ENCODE results near the gene DHX15.

DHX15 gene

DNA sequence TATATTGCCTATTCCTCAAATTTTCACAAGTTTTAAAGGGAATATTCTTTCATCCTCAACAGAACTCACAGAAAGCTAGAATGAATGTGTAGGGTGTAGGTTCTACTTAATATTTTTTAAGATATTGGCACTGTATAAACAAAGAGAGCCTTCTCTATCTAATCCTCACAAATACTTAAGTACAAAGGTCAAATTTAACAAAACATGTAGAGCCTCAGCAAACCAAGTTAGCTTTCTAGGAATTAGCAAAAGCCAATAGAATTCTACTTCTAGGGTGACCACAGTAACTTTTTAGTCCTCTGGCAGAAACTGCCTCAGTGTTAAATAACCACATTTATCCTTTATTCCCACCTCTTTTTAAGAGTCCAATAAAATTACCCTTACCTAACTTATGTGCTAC is 19.3 kb downstream of the DHX15 start:
- Histone ChIP-seq H3F3A (ENCODE audit: control insufficient read depth, insufficient read depth) (peaks cover 6% of the 10 kb centered on the region), H3K36me3 (ENCODE audit: control insufficient read depth, low read length) (peaks cover 97% of the 10 kb centered on the region)

DNA sequence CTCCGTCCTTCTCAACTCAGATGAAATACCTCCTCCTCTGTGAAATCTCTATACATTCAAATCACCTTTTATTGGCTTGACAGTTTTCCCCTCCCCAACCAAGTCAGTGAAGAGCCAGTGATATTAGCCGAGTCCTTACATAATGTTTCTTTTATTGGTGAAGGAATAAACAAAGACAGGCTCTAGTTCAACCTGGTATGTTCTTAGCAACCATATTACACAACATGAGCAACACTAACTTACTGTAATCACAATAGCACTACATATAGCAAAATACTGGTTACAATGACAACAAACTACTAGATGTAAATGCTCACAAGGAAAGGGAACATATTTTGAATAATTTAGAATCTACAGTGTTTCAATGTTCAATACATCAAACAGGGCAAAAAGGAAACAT is 19.9 kb downstream of the DHX15 start:
- peaks cover 6% of the 10 kb centered on the region for H3F3A ChIP-seq (ENCODE audit: control insufficient read depth, insufficient read depth)
- no peak overlapping the region for H3K27ac ChIP-seq (ENCODE audit: low read depth, low read length)
- no peaks in the 10 kb centered on the region for H3K9me3 ChIP-seq (ENCODE audit: control insufficient read depth, insufficient read depth, low read length)
- H3K4me2 ChIP-seq (ENCODE audit: low read length), result no peak overlapping the region
- TF ChIP-seq EZH2phosphoT487 (IDR thresholded peaks at IDR 0.05; ENCODE audit: borderline replicate concordance, low read length), result no peak
- TF ChIP-seq, protein P1, sequence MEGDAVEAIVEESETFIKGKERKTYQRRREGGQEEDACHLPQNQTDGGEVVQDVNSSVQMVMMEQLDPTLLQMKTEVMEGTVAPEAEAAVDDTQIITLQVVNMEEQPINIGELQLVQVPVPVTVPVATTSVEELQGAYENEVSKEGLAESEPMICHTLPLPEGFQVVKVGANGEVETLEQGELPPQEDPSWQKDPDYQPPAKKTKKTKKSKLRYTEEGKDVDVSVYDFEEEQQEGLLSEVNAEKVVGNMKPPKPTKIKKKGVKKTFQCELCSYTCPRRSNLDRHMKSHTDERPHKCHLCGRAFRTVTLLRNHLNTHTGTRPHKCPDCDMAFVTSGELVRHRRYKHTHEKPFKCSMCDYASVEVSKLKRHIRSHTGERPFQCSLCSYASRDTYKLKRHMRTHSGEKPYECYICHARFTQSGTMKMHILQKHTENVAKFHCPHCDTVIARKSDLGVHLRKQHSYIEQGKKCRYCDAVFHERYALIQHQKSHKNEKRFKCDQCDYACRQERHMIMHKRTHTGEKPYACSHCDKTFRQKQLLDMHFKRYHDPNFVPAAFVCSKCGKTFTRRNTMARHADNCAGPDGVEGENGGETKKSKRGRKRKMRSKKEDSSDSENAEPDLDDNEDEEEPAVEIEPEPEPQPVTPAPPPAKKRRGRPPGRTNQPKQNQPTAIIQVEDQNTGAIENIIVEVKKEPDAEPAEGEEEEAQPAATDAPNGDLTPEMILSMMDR (IDR thresholded peaks at IDR 0.05; ENCODE audit: low read depth, low read length, poor library complexity, severe bottlenecking), result no peak
- H3K36me3 ChIP-seq (ENCODE audit: control insufficient read depth, low read length), result peaks cover 96% of the 10 kb centered on the region
- H3K79me2 ChIP-seq (ENCODE audit: control insufficient read depth, low read length), result peaks cover 100% of the 10 kb centered on the region
- no peaks in the 10 kb centered on the region for H3K27me3 ChIP-seq (ENCODE audit: control insufficient read depth, low read length)
- H3K4me3 ChIP-seq (ENCODE audit: low read length), result no peak overlapping the region
- H4K20me1 ChIP-seq (ENCODE audit: control insufficient read depth, insufficient read depth, low read depth, low read length), result peaks cover 62% of the 10 kb centered on the region
- no peaks in the 10 kb centered on the region for H3K9me2 ChIP-seq (replicated peaks; ENCODE audit: control insufficient read depth, low read length)
- H3K4me1 ChIP-seq (ENCODE audit: control insufficient read depth, low read length), result peaks cover 17% of the 10 kb centered on the region

More for the DNA sequence above, 19.3 kb downstream of the DHX15 start:
- Histone ChIP-seq H3K27ac (ENCODE audit: low read depth, low read length) (no peak overlapping the region), H3K79me2 (ENCODE audit: control insufficient read depth, low read length) (peaks cover 100% of the 10 kb centered on the region), H3K4me2 (ENCODE audit: low read length) (no peak overlapping the region), H4K20me1 (ENCODE audit: control insufficient read depth, insufficient read depth, low read depth, low read length) (peaks cover 63% of the 10 kb centered on the region), H3K9me3 (ENCODE audit: control insufficient read depth, insufficient read depth, low read length) (no peaks in the 10 kb centered on the region), H3K4me1 (ENCODE audit: control insufficient read depth, low read length) (peaks cover 12% of the 10 kb centered on the region), H3K4me3 (ENCODE audit: low read length) (no peak overlapping the region), H3K9me2 (replicated peaks; ENCODE audit: control insufficient read depth, low read length) (no peaks in the 10 kb centered on the region), H3K27me3 (ENCODE audit: control insufficient read depth, low read length) (no peaks in the 10 kb centered on the region)
- TF ChIP-seq EZH2phosphoT487 (IDR thresholded peaks at IDR 0.05; ENCODE audit: borderline replicate concordance, low read length), result no peak
- TF ChIP-seq, protein P1 (IDR thresholded peaks at IDR 0.05; ENCODE audit: low read depth, low read length, poor library complexity, severe bottlenecking), result no peak

DNA sequence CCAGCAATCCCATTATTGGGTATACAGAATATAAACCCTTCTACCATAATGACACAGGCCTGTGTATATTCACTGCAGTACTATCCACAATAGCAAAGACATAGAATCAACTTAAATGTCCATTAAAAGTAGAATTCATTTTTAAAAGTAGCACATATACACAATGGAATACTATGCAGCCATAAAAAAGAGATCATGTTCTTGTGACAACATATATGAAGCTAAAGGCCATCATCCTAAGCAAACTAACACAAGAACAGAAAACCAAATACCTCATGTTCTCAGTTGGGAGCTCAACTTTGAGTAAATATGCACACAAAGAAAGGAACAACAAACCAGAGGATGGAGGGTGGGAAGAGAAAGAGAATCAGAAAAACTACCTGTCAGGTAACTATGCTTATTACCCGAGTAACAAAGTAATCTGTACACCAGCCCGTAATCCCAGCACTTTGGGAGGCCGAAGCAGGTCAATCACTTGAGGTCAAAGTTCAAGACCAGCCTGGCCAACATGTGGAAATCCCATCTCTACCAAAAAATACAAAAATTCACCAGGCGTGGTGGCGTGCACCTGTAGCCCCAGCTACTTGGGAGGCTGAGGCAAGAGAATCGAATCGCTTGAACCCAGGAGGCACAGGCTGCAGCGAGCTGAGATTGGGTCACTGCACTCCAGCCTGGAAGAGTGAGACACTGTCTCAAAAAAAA is 22.8 kb downstream of the DHX15 start:
- H3F3A ChIP-seq (ENCODE audit: control insufficient read depth, insufficient read depth), result peaks cover 9% of the 10 kb centered on the region
- peaks cover 32% of the 10 kb centered on the region for H3K4me1 ChIP-seq (ENCODE audit: control insufficient read depth, low read length)
- no peak overlapping the region for H3K27ac ChIP-seq (ENCODE audit: low read depth, low read length)
- H3K27me3 ChIP-seq (ENCODE audit: control insufficient read depth, low read length), result no peaks in the 10 kb centered on the region
- H3K9me3 ChIP-seq (ENCODE audit: control insufficient read depth, insufficient read depth, low read length), result no peaks in the 10 kb centered on the region
- peaks cover 100% of the 10 kb centered on the region for H3K79me2 ChIP-seq (ENCODE audit: control insufficient read depth, low read length)
- H3K9me2 ChIP-seq (replicated peaks; ENCODE audit: control insufficient read depth, low read length), result no peaks in the 10 kb centered on the region
- TF ChIP-seq, protein P1 (IDR thresholded peaks at IDR 0.05; ENCODE audit: low read depth, low read length, poor library complexity, severe bottlenecking), result no peak
- TF ChIP-seq EZH2phosphoT487 (IDR thresholded peaks at IDR 0.05; ENCODE audit: borderline replicate concordance, low read length), result no peak
- H3K4me3 ChIP-seq (ENCODE audit: low read length), result no peak overlapping the region
- no peak overlapping the region for H3K4me2 ChIP-seq (ENCODE audit: low read length)
- peaks cover 97% of the 10 kb centered on the region for H3K36me3 ChIP-seq (ENCODE audit: control insufficient read depth, low read length)
- H4K20me1 ChIP-seq (ENCODE audit: control insufficient read depth, insufficient read depth, low read depth, low read length), result peaks cover 82% of the 10 kb centered on the region
